Adrenal gland (tissue), 12 donors: ENCODE results near the gene TMEM232. TPM values are rescaled to one million over a fixed set of nuclear protein-coding genes. Genes with fewer than 3 reads are reported as not detected.

Source experiments
- DNase-seq, 7 donors: peaks; one replicate each; pipeline ENCODE4 v3.0.0-alpha.2; 2019 to 2020
- H3K27ac ChIP-seq, 5 donors: fragments of 200-600 bp; sonication (generic) in 4 of 5; 1 replicate in 3 of 5; 2 replicates in 2 of 5; pipeline versions ENCODE4 v1.5.1 to v1.8.0; 2016 to 2020; ENCODE audit warnings: mild to moderate bottlenecking in 1 of 5
- H3K27me3 ChIP-seq: fragments of 200-600 bp; 2 replicates; pipeline ENCODE4 v1.8.0; 2021
- H3K36me3 ChIP-seq, 2 donors: fragments of 200-600 bp; replicated peaks in 1 of 2; 1 replicate in 1 of 2; 2 replicates in 1 of 2; pipeline versions ENCODE4 v1.5.1 to v1.8.0; 2018 to 2022
- H3K4me1 ChIP-seq, 2 donors: fragments of 200-600 bp; replicated peaks in 1 of 2; 1 replicate in 1 of 2; 2 replicates in 1 of 2; pipeline versions ENCODE4 v1.5.1 to v1.8.0; 2018 to 2021
- H3K4me3 ChIP-seq, 4 donors: fragments of 200-600 bp; sonication (generic) in 3 of 4; one replicate each; pipeline ENCODE4 v1.5.1; 2016 to 2018
- H3K9me3 ChIP-seq, 3 donors: fragments of 200-600 bp; sonication (generic) in 1 of 3; replicated peaks in 1 of 3; 1 replicate in 2 of 3; 2 replicates in 1 of 3; pipeline versions ENCODE4 v1.5.1 to v1.8.0; 2016 to 2021
- POLR2A ChIP-seq, 2 donors: fragments of 450-650 bp; IDR thresholded peaks; one replicate each; pipeline ENCODE4 v1.6.1; 2017; ENCODE audit warnings: antibody characterized with exemption in 2 of 2, mild to moderate bottlenecking in 2 of 2, moderate library complexity in 1 of 2
- WGBS, 4 donors: extraction: QIAGEN DNeasy Blood & Tissue Kit in 2 of 4; methylation state at CpG; one replicate each; pipeline versions ENCODE4 v1.1.5 to v1.1.7; 2013 to 2017; 5-methylcytosine and 5-hydroxymethylcytosine counted together
- intact Hi-C, 2 donors: fragments of 100-400 bp; cut with DNase I; formaldehyde crosslinking; loops; one replicate each; pipeline versions ENCODE4 v1.14.1 to v1.15.0; 2022 to 2023
- polyA plus RNA-seq, 3 donors: library from polyadenylated mRNA; stranded (reverse); fragments of 200-250 nt in 2 of 3; fragments of 350-450 nt in 1 of 3; fragmentation: Illumina TruSeq in 1 of 3; extraction: RNeasy Lipid Tissue Mini Kit (QIAGEN cat#74804) in 1 of 3; gene quantifications; one replicate each; pipeline ENCODE4 v1.2.3, GENCODE V29; 2013 to 2014
- total RNA-seq, 9 donors: library from RNA; depleted of rRNA in 4 of 9; stranded (reverse); fragments of >200 nt in 4 of 9; fragments of 120-200 nt in 1 of 9; fragmentation: NEBNext Ultra II Directional in 1 of 9; extraction: Animal tissue kit (Norgen Biotek cat#: 25700) in 1 of 9; gene quantifications; one replicate each; pipeline versions ENCODE4 v1.1.0 to v1.2.4, GENCODE V29; 2013 to 2023
- TF ChIP-seq, protein P1 (sequence below), 6 experiments: fragments of 450-650 bp in 4 of 6; fragments of 200-600 bp in 2 of 6; sonication (generic) in 1 of 6; IDR thresholded peaks; 1 replicate in 5 of 6; 2 replicates in 1 of 6; pipeline versions ENCODE4 v1.5.1 to v1.8.0; 2016 to 2021; ENCODE audit warnings: antibody characterized with exemption in 6 of 6, mild to moderate bottlenecking in 2 of 6, moderate library complexity in 1 of 6
- donor health status: healthy with polysubstance abuse.
- donor health status: Bipolar disorder and iron deficiency.
- donor health status: DM: yes; HTN: yes; CAD: no.
- donor health status: DM: no; HTN: no; CAD: no.
- donor health status: DM: no; HTN: no; CAD: no.
- donor health status: DM: yes; HTN: yes; CAD: no.

TMEM232 gene
- total and polyA plus RNA-seq, 12 donors = 0.96 to 16.6 (median 4.5) TPM

- H3K4me3 ChIP-seq = no peak overlapping the region
- 93 to 97% (median 97%) methylated on average over 1 of the region's 1 CpG for WGBS, 4 donors
- no peak for DNase-seq
- no peaks in the 10 kb centered on the region for H3K36me3 ChIP-seq
- H3K27ac ChIP-seq = no peak overlapping the region
- peaks cover 0 to 4% of the 10 kb centered on the region in 2 donors for H3K4me1 ChIP-seq
- peaks cover 0 to 6% (median 0%) of the 10 kb centered on the region in 3 donors for H3K9me3 ChIP-seq
- TF ChIP-seq, protein P1, sequence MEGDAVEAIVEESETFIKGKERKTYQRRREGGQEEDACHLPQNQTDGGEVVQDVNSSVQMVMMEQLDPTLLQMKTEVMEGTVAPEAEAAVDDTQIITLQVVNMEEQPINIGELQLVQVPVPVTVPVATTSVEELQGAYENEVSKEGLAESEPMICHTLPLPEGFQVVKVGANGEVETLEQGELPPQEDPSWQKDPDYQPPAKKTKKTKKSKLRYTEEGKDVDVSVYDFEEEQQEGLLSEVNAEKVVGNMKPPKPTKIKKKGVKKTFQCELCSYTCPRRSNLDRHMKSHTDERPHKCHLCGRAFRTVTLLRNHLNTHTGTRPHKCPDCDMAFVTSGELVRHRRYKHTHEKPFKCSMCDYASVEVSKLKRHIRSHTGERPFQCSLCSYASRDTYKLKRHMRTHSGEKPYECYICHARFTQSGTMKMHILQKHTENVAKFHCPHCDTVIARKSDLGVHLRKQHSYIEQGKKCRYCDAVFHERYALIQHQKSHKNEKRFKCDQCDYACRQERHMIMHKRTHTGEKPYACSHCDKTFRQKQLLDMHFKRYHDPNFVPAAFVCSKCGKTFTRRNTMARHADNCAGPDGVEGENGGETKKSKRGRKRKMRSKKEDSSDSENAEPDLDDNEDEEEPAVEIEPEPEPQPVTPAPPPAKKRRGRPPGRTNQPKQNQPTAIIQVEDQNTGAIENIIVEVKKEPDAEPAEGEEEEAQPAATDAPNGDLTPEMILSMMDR (IDR thresholded peaks at IDR 0.05) = no peak
- TF ChIP-seq POLR2A (IDR thresholded peaks at IDR 0.05) = no peak
- no peaks in the 10 kb centered on the region for H3K27me3 ChIP-seq
- intact Hi-C loops = no loop called here
These were observed 200.7 kb downstream of the TMEM232 start for GRCh38 chr5:110525762-110526161.

- H3K4me3 ChIP-seq = no peak overlapping the region
- intact Hi-C loops = no loop called here
- H3K4me1 ChIP-seq = no peaks in the 10 kb centered on the region
- no peak overlapping the region for H3K27ac ChIP-seq
- H3K9me3 ChIP-seq = no peaks in the 10 kb centered on the region
- DNase-seq = no peak
- TF ChIP-seq, protein P1 (IDR thresholded peaks at IDR 0.05) = no peak
- no peak for TF ChIP-seq POLR2A (IDR thresholded peaks at IDR 0.05)
- no peaks in the 10 kb centered on the region for H3K36me3 ChIP-seq
- H3K27me3 ChIP-seq = no peaks in the 10 kb centered on the region
These were observed 209.1 kb downstream of the TMEM232 start for GRCh38 chr5:110517396-110517795.

- TF ChIP-seq, protein P1 (IDR thresholded peaks at IDR 0.05) = no peak
- no peak for TF ChIP-seq POLR2A (IDR thresholded peaks at IDR 0.05)
- Histone ChIP-seq H3K9me3 (no peaks in the 10 kb centered on the region), H3K27ac (no peak overlapping the region), H3K4me3 (no peak overlapping the region), H3K27me3 (no peaks in the 10 kb centered on the region), H3K36me3 (no peaks in the 10 kb centered on the region), H3K4me1 (no peaks in the 10 kb centered on the region)
- intact Hi-C loops = no loop called here
- no peak for DNase-seq
- 57 to 62% (median 59%) methylated on average over 2 of the region's 2 CpGs for WGBS, 4 donors
These were observed 212.4 kb downstream of the TMEM232 start for GRCh38 chr5:110514030-110514429.

DNA sequence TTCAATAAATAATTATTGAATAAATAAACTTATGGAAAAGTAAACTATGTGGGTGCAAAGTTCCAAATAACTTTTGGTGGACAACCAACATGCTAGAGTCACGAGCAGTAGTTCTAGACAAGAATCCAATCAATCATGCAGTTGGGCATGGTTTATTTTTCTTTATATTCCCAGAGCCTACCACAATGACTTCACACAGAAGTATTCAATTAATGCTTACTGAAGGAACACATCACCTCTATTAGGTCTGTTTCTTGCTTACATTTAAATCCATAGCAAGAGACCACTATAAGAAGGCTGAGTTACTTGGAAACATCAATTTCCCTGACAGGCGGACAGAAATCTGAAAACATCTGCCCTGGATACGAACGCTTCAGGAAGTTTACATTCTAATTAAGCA, 214.2 kb downstream of the TMEM232 start:
- no peak overlapping the region for H3K27ac ChIP-seq
- 80 to 89% (median 82%) methylated on average over 4 of the region's 4 CpGs for WGBS, 4 donors

More for the DNA sequence above, 214.2 kb downstream of the TMEM232 start:
- TF ChIP-seq, protein P1 (IDR thresholded peaks at IDR 0.05) = no peak
- TF ChIP-seq POLR2A (IDR thresholded peaks at IDR 0.05) = no peak
- no peak for DNase-seq
- intact Hi-C loops = no loop called here
- Histone ChIP-seq H3K36me3 (no peaks in the 10 kb centered on the region), H3K4me3 (no peak overlapping the region), H3K27me3 (no peaks in the 10 kb centered on the region), H3K9me3 (no peaks in the 10 kb centered on the region), H3K4me1 (no peaks in the 10 kb centered on the region)
